ENCODE results near the gene OR12D1. TPM values are rescaled to one million over a fixed set of nuclear protein-coding genes. Genes with fewer than 3 reads are reported as not detected.
"Not testable (repeated sequence)": the region's sequence is repeated elsewhere in the genome, so short reads cannot be mapped to it uniquely, and the experiment has no call there.

OR12D1 gene
- polyA plus RNA-seq, 4 donors, result not detected

DNA sequence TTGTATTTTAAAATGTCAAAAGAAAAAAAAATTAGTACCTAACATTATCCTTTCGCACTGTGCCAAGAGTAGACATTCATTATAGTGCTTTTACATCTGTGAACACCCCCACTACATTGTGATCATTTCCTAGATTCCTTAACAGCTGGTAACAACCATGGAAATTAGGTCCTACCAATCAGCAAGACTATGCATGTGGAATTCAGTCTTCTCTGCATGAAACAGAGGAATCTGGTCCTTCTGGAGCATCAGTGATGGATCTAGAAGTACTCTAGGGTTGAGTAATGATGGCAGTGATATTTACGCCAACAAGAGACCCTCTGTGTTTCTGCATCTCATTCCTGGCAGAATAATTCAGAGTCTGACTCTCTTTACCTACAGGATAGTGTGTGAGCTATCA is 9.4 kb downstream of the OR12D1 start:
- WGBS, 3 donors, result 91 to 97% (median 92%) methylated on average over 2 of the region's 2 CpGs
- Histone ChIP-seq H3K27ac (ENCODE audit: low read depth in 1 of 3, low read length in 2 of 3) (no peak overlapping the region), H3K4me1 (ENCODE audit: control insufficient read depth in 3 of 3, insufficient read depth in 2 of 3, low read depth in 1 of 3, low read length in 2 of 3) (no peaks in the 10 kb centered on the region), H3K9me3 (ENCODE audit: control insufficient read depth in 2 of 2, insufficient read depth in 1 of 2, low read depth in 1 of 2, low read length in 1 of 2) (no peaks in the 10 kb centered on the region), H3K4me3 (ENCODE audit: low read depth in 1 of 3, low read length in 3 of 3) (no peak overlapping the region), H3K36me3 (ENCODE audit: control insufficient read depth in 3 of 3, insufficient read depth in 2 of 3, low read depth in 1 of 3, low read length in 3 of 3) (no peaks in the 10 kb centered on the region), H3K27me3 (ENCODE audit: control insufficient read depth in 3 of 3, insufficient read depth in 3 of 3, low read length in 3 of 3) (no peaks in the 10 kb centered on the region)
- no peak for DNase-seq
- FAIRE-seq, result no peak

DNA sequence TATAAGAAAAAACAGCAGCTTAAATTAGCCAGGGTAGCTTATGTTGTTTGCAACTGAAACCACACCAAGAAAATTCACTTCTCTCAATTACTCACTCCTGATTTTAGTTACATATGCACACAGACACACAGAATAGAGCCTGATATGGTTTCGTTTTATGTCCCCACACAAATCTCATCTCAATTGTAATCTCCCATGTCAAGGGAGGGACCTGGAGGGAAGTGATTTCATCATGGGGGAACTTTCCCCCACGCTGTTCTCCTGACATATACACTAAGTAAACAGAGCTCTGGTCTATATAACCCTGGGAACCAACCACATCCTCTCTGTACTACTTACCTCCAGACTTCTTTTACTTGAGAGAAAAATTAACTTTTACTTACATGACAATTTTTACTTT is 9.8 kb downstream of the OR12D1 start:
- FAIRE-seq (no peak), DNase-seq (no peak)
- no peaks in the 10 kb centered on the region for H3K27me3 ChIP-seq (ENCODE audit: control insufficient read depth in 3 of 3, insufficient read depth in 3 of 3, low read length in 3 of 3)
- no peaks in the 10 kb centered on the region for H3K36me3 ChIP-seq (ENCODE audit: control insufficient read depth in 3 of 3, insufficient read depth in 2 of 3, low read depth in 1 of 3, low read length in 3 of 3)
- no peak overlapping the region for H3K4me3 ChIP-seq (ENCODE audit: low read depth in 1 of 3, low read length in 3 of 3)
- no peaks in the 10 kb centered on the region for H3K9me3 ChIP-seq (ENCODE audit: control insufficient read depth in 2 of 2, insufficient read depth in 1 of 2, low read depth in 1 of 2, low read length in 1 of 2)
- 15 to 28% (median 24%) methylated on average over 2 of the region's 2 CpGs for WGBS, 3 donors
- H3K4me1 ChIP-seq (ENCODE audit: control insufficient read depth in 3 of 3, insufficient read depth in 2 of 3, low read depth in 1 of 3, low read length in 2 of 3), result no peaks in the 10 kb centered on the region
- no peak overlapping the region for H3K27ac ChIP-seq (ENCODE audit: low read depth in 1 of 3, low read length in 2 of 3)

DNA sequence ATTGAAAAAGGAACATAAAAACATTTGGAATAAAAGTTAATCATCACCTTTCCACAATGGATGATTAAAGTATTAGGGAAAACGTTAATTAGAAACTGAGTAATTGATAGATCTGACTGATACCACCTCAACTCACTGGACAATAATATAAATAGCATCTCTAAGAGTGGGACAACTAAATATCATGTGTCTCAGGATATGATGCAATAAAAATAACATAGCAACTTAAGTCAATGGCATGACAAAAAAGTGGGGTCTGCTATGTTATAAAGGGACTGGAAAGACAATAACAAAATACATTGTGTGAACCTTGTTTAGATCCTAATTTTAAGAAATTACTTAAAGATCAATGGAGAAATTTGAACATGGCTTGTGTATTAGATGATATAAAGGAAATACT is 10.3 kb downstream of the OR12D1 start:
- no peak for FAIRE-seq
- 33 to 55% (median 34%) methylated on average over 1 of the region's 1 CpG for WGBS, 3 donors
- no peak overlapping the region for H3K27ac ChIP-seq (ENCODE audit: low read depth in 1 of 3, low read length in 2 of 3)

DNA sequence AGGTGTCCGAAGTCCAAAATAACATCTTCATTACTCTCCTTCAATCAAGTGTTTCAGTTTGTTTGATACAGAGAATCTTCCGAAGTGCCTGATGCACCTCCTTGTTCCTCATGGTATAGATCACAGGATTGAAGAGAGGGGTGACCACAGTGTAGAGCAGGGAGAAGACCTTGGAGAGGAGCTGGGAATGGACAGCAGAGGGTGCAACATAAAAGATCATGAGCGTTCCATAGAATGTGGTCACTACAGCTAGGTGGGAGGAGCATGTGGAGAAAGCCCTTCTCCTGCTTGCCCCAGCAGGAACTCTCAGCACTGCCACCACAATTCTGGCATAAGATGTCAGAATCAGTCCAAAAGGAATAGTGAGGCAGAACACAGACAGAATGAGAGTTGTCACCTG is 11.9 kb downstream of the OR12D1 start:
- Histone ChIP-seq H3K36me3 (ENCODE audit: control insufficient read depth in 3 of 3, insufficient read depth in 2 of 3, low read depth in 1 of 3, low read length in 3 of 3) (no peaks in the 10 kb centered on the region), H3K27ac (ENCODE audit: low read depth in 1 of 3, low read length in 2 of 3) (no peak overlapping the region), H3K4me3 (ENCODE audit: low read depth in 1 of 3, low read length in 3 of 3) (no peak overlapping the region), H3K9me3 (ENCODE audit: control insufficient read depth in 2 of 2, insufficient read depth in 1 of 2, low read depth in 1 of 2, low read length in 1 of 2) (no peaks in the 10 kb centered on the region), H3K27me3 (ENCODE audit: control insufficient read depth in 3 of 3, insufficient read depth in 3 of 3, low read length in 3 of 3) (no peaks in the 10 kb centered on the region), H3K4me1 (ENCODE audit: control insufficient read depth in 3 of 3, insufficient read depth in 2 of 3, low read depth in 1 of 3, low read length in 2 of 3) (no peaks in the 10 kb centered on the region)
- no peak for DNase-seq
- 83 to 90% (median 87%) methylated on average over 3 of the region's 3 CpGs for WGBS, 3 donors
- no peak for FAIRE-seq

More for the DNA sequence above, 10.3 kb downstream of the OR12D1 start:
- Histone ChIP-seq H3K4me1 (ENCODE audit: control insufficient read depth in 3 of 3, insufficient read depth in 2 of 3, low read depth in 1 of 3, low read length in 2 of 3) (no peaks in the 10 kb centered on the region), H3K4me3 (ENCODE audit: low read depth in 1 of 3, low read length in 3 of 3) (no peak overlapping the region), H3K9me3 (ENCODE audit: control insufficient read depth in 2 of 2, insufficient read depth in 1 of 2, low read depth in 1 of 2, low read length in 1 of 2) (no peaks in the 10 kb centered on the region), H3K27me3 (ENCODE audit: control insufficient read depth in 3 of 3, insufficient read depth in 3 of 3, low read length in 3 of 3) (no peaks in the 10 kb centered on the region), H3K36me3 (ENCODE audit: control insufficient read depth in 3 of 3, insufficient read depth in 2 of 3, low read depth in 1 of 3, low read length in 3 of 3) (no peaks in the 10 kb centered on the region)
- no peak for DNase-seq

DNA sequence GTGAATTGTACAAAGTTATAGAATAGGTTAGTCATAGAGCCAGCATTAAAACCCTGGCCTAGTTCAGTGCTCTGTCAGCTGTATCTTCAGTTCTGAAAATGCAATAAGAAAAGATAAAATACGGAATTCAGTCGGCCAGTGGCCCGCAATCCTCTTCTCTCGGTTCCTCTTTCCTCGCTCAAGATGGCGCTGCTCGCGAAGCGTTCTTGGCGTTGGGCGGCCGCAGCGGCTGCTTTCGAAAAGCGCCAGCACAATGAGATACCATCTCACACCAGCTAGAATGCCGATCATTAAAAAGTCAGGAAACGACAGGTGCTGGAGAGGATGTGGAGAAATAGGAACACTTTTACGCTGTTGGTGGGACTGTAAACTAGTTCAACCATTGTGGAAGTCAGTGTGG is 22.0 kb downstream of the OR12D1 start:
- not testable (repeated sequence) for H3K9me3 ChIP-seq (ENCODE audit: control insufficient read depth in 2 of 2, insufficient read depth in 1 of 2, low read depth in 1 of 2, low read length in 1 of 2)
- 72 to 75% (median 74%) methylated on average over 18 of the region's 18 CpGs for WGBS, 3 donors

DNA sequence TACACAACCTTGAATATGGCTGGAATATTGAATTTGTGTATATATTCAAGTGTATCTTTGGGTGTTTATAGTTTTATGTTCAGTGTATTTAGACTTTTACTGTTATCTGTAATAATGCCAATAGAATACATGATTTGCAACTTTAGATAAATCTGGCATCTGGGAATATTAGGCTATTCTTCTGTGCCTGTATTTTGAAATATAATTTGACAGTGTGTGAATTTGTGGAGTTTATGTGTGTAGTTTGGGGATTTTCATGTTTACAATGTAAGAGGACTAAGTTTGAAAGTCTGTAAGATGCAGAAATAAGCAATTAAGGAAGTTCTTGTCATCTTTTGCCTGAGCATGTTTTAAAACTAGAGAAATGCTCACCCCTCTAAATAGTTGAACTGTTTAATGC is 24.3 kb downstream of the OR12D1 start, which contains the start of gene OR10C1:
OR10C1 (plus strand) TSS at position 301 of the 400 bp plus-strand sequence. CDS start 710 bp downstream, outside the sequence.
- Histone ChIP-seq H3K27me3 (ENCODE audit: control insufficient read depth in 3 of 3, insufficient read depth in 3 of 3, low read length in 3 of 3) (peaks cover 0 to 2% (median 0%) of the 10 kb centered on the region in 3 donors), H3K9me3 (ENCODE audit: control insufficient read depth in 2 of 2, insufficient read depth in 1 of 2, low read depth in 1 of 2, low read length in 1 of 2) (no peaks in the 10 kb centered on the region), H3K27ac (ENCODE audit: low read depth in 1 of 3, low read length in 2 of 3) (no peak within 1 kb of the TSS), H3K36me3 (ENCODE audit: control insufficient read depth in 3 of 3, insufficient read depth in 2 of 3, low read depth in 1 of 3, low read length in 3 of 3) (no peaks in the 10 kb centered on the region), H3K4me1 (ENCODE audit: control insufficient read depth in 3 of 3, insufficient read depth in 2 of 3, low read depth in 1 of 3, low read length in 2 of 3) (no peaks in the 10 kb centered on the region), H3K4me3 (ENCODE audit: low read depth in 1 of 3, low read length in 3 of 3) (no peak within 1 kb of the TSS)
- FAIRE-seq (no peak), DNase-seq (no peak)

More for the DNA sequence above, 22.0 kb downstream of the OR12D1 start:
- not testable (repeated sequence) for H3K27me3 ChIP-seq (ENCODE audit: control insufficient read depth in 3 of 3, insufficient read depth in 3 of 3, low read length in 3 of 3); FAIRE-seq; H3K4me1 ChIP-seq (ENCODE audit: control insufficient read depth in 3 of 3, insufficient read depth in 2 of 3, low read depth in 1 of 3, low read length in 2 of 3); DNase-seq; H3K27ac ChIP-seq (ENCODE audit: low read depth in 1 of 3, low read length in 2 of 3); H3K36me3 ChIP-seq (ENCODE audit: control insufficient read depth in 3 of 3, insufficient read depth in 2 of 3, low read depth in 1 of 3, low read length in 3 of 3); H3K4me3 ChIP-seq (ENCODE audit: low read depth in 1 of 3, low read length in 3 of 3)

DNA sequence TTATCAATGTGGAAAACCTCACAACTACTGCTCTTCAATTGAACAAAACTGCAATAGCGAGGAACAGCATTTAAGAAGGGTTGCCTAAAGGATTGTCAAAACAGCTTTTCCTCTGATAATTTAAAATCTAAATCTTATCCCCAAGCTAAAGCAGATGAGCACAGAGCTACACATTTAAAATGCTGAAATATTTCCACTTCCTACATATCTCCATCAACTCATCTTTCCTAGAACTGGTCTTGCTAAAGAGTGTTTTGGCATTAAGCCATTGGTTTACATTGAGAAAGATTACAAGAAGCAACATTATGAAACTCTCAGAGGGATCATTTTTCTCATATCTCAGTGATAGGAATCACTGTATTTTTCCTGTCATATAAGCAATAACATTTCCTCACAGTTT is 28.0 kb downstream of the OR12D1 start:
- FAIRE-seq, result no peak
- no peaks in the 10 kb centered on the region for H3K9me3 ChIP-seq (ENCODE audit: control insufficient read depth in 2 of 2, insufficient read depth in 1 of 2, low read depth in 1 of 2, low read length in 1 of 2)

DNA sequence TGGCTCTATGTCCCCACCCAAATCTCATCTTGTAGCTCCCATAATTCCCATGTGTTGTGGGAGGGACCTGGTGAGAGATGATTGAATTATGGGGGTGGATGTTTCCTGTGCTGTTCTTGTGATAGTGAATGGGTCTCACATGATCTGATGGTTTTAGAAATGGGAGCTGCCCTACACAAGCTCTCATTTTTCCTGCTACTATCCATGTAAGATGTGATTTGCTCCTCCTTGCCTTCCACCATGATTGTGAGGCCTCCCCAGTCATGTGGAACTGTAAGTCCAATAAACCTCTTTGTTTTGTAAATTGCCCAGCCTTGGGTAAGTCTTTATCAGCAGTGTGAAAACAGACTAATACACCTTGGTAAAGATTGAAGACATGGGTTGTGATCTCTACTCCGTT is 29.3 kb downstream of the OR12D1 start:
- not testable (repeated sequence) for H3K36me3 ChIP-seq (ENCODE audit: control insufficient read depth in 3 of 3, insufficient read depth in 2 of 3, low read depth in 1 of 3, low read length in 3 of 3); FAIRE-seq; DNase-seq; H3K4me1 ChIP-seq (ENCODE audit: control insufficient read depth in 3 of 3, insufficient read depth in 2 of 3, low read depth in 1 of 3, low read length in 2 of 3); H3K27ac ChIP-seq (ENCODE audit: low read depth in 1 of 3, low read length in 2 of 3); H3K27me3 ChIP-seq (ENCODE audit: control insufficient read depth in 3 of 3, insufficient read depth in 3 of 3, low read length in 3 of 3); H3K4me3 ChIP-seq (ENCODE audit: low read depth in 1 of 3, low read length in 3 of 3); H3K9me3 ChIP-seq (ENCODE audit: control insufficient read depth in 2 of 2, insufficient read depth in 1 of 2, low read depth in 1 of 2, low read length in 1 of 2)
- 43 to 70% (median 66%) methylated on average over 1 of the region's 1 CpG for WGBS, 3 donors

More for the DNA sequence above, 28.0 kb downstream of the OR12D1 start:
- H3K4me1 ChIP-seq (ENCODE audit: control insufficient read depth in 3 of 3, insufficient read depth in 2 of 3, low read depth in 1 of 3, low read length in 2 of 3), result no peaks in the 10 kb centered on the region
- 80 to 83% (median 81%) methylated on average over 1 of the region's 1 CpG for WGBS, 3 donors
- peaks cover 0 to 6% (median 0%) of the 10 kb centered on the region in 3 donors for H3K27me3 ChIP-seq (ENCODE audit: control insufficient read depth in 3 of 3, insufficient read depth in 3 of 3, low read length in 3 of 3)
- DNase-seq, result no peak
- H3K27ac ChIP-seq (ENCODE audit: low read depth in 1 of 3, low read length in 2 of 3), result no peak overlapping the region
- H3K4me3 ChIP-seq (ENCODE audit: low read depth in 1 of 3, low read length in 3 of 3), result no peak overlapping the region
- no peaks in the 10 kb centered on the region for H3K36me3 ChIP-seq (ENCODE audit: control insufficient read depth in 3 of 3, insufficient read depth in 2 of 3, low read depth in 1 of 3, low read length in 3 of 3)

DNA sequence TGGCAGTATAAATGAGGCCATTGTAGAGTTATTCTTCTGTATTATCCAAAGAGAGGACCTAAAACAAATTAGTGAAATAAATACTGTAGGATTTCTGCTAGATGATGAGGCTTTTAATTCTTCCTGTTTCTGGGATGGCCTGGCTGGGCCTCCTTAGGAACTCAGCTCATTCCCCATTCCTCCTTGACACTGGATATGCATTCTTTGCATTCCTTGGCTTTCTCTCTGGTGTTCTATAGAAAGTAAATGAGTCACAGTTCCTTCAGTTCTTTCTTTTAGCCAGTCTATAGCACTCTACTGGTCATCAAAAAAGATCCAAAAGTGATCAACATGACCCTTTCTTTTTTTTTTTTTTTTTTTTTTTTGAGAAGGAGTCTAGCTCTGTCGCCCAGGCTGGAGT is 32.9 kb downstream of the OR12D1 start:
- DNase-seq (no peak), FAIRE-seq (no peak)
- Histone ChIP-seq H3K9me3 (ENCODE audit: control insufficient read depth in 2 of 2, insufficient read depth in 1 of 2, low read depth in 1 of 2, low read length in 1 of 2) (no peaks in the 10 kb centered on the region), H3K27ac (ENCODE audit: low read depth in 1 of 3, low read length in 2 of 3) (no peak overlapping the region), H3K4me3 (ENCODE audit: low read depth in 1 of 3, low read length in 3 of 3) (no peak overlapping the region), H3K36me3 (ENCODE audit: control insufficient read depth in 3 of 3, insufficient read depth in 2 of 3, low read depth in 1 of 3, low read length in 3 of 3) (no peaks in the 10 kb centered on the region), H3K27me3 (ENCODE audit: control insufficient read depth in 3 of 3, insufficient read depth in 3 of 3, low read length in 3 of 3) (peaks cover 0 to 4% (median 0%) of the 10 kb centered on the region in 3 donors), H3K4me1 (ENCODE audit: control insufficient read depth in 3 of 3, insufficient read depth in 2 of 3, low read depth in 1 of 3, low read length in 2 of 3) (no peaks in the 10 kb centered on the region)
- 80 to 100% (median 88%) methylated on average over 1 of the region's 1 CpG for WGBS, 3 donors
